GM12875 (cell line): Measurements from ENCODE around the gene CACNB3.

ENCODE experiments used
- H3K4me3 ChIP-seq: one replicate; pipeline ENCODE4 v1.5.1; 2011; ENCODE audit warnings: low read depth, low read length, control low read depth
- TF ChIP-seq, protein P1 (sequence below): IDR thresholded peaks from 2 replicates; pipeline ENCODE4 v1.5.1; 2011; ENCODE audit warnings: low read depth, mild to moderate bottlenecking, control low read depth, inconsistent platforms, low read length, moderate library complexity, borderline replicate concordance; ENCODE audit not compliant: insufficient read depth

CACNB3 gene

DNA sequence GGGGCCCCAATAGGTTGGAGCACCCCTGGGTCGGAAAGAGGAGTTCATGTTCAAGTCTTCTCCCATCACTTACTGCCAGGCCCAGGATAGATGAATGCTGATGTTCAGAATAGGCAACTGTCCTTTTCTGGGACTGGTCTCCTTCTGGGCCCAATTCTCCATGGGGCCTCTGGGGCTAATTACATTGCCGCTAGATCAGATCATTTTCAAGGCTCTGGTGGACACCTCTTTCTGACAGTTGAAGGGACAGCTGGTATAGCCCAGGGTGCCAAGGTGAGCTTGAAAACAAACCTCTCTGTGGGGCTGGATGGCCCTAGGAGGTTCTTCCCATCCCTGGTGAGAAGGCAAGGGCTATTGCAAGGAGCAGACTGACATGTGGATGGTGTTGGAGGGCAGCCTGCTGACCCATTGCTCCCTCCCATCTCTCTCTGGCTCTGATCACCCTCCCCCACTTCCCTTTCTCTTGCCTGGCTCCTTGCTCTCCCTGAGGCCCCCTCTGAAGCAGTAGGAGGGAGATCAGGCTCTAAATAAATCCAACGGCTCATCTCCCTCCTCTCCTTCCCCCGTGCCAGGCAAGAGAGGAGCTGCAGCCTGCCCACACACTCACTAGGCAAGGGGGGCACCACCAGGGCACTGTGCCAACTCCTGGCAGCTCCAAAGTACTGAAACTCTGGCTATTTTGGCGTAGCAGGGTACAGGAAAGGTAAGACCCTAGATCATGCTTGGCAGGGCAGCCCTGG is 1.9 kb downstream of the CACNB3 start:
- no peak overlapping the region for H3K4me3 ChIP-seq
- TF ChIP-seq, protein P1, sequence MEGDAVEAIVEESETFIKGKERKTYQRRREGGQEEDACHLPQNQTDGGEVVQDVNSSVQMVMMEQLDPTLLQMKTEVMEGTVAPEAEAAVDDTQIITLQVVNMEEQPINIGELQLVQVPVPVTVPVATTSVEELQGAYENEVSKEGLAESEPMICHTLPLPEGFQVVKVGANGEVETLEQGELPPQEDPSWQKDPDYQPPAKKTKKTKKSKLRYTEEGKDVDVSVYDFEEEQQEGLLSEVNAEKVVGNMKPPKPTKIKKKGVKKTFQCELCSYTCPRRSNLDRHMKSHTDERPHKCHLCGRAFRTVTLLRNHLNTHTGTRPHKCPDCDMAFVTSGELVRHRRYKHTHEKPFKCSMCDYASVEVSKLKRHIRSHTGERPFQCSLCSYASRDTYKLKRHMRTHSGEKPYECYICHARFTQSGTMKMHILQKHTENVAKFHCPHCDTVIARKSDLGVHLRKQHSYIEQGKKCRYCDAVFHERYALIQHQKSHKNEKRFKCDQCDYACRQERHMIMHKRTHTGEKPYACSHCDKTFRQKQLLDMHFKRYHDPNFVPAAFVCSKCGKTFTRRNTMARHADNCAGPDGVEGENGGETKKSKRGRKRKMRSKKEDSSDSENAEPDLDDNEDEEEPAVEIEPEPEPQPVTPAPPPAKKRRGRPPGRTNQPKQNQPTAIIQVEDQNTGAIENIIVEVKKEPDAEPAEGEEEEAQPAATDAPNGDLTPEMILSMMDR = no peak

DNA sequence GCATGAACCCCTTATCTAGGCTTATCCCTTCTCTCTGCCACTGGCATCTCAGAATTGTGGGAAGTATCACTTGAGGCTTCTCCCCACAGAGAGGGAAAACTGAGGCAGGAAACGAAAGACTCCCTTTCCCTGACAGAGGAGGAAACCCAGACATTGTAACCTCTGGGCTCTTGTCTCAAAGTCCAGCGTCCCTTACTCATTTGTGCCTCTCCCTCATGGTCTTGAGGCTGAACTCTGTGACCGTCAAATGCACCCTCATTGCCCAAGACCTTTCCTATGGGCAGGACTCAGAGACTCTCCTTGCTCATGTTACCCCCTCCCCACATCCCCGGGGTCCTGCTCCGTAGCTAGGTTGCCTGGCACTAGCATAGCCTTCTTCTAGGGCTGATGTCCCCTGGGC is 3.8 kb downstream of the CACNB3 start:
- TF ChIP-seq, protein P1 = no peak

DNA sequence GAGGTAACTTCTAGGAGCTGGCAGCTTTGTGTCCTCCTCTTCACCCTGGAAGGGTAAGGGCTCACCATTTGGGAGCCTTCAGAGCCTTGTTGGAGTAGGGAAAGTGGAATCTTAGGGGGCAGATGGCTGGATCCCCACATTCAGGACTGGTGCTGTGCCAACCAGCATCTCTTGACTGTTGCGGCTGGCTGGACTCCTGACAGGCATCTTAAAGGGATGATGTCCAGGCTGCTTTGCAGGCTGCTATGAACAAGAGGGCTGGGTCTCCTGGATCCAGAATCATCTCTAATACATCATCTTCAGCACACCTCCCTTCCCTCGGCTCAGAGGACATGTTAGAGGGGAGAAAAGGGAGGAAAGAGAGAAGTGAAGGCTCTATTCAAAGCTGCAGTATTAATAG is 4.4 kb downstream of the CACNB3 start:
- TF ChIP-seq, protein P1 = no peak
- H3K4me3 ChIP-seq = no peak overlapping the region

More for the DNA sequence above, 3.8 kb downstream of the CACNB3 start:
- no peak overlapping the region for H3K4me3 ChIP-seq

DNA sequence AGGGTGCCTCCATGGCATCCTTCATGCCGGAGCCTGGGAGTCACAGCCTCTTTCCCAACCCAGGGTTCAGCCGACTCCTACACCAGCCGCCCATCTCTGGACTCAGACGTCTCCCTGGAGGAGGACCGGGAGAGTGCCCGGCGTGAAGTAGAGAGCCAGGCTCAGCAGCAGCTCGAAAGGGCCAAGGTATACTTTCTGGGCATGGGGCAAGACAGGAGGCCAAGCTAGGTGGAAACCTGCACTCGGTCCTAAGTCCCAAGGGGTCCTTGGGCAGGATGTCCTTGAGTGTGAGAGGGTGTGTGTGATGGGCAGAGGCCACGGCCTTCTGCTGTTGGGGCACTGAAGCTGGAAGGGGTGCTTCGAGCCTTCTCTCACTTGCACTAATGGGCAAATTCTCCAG is 5.0 kb downstream of the CACNB3 start:
- TF ChIP-seq, protein P1 = no peak
- no peak overlapping the region for H3K4me3 ChIP-seq

DNA sequence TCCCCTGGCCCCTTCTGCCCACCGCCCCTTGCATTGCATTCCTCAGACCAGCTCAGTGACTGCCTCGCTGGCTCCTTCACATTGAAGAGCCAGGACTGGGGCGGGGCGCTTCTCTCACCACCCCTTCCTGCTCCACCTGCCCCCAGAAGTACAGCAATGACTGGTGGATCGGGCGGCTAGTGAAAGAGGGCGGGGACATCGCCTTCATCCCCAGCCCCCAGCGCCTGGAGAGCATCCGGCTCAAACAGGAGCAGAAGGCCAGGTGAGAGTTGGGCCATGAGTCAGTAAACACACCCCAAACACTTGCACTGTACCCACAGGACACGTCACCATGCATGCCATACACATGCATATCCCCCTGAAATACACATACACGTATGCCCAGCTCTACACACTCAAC is 5.8 kb downstream of the CACNB3 start:
- H3K4me3 ChIP-seq = no peak overlapping the region
- TF ChIP-seq, protein P1 = no peak

DNA sequence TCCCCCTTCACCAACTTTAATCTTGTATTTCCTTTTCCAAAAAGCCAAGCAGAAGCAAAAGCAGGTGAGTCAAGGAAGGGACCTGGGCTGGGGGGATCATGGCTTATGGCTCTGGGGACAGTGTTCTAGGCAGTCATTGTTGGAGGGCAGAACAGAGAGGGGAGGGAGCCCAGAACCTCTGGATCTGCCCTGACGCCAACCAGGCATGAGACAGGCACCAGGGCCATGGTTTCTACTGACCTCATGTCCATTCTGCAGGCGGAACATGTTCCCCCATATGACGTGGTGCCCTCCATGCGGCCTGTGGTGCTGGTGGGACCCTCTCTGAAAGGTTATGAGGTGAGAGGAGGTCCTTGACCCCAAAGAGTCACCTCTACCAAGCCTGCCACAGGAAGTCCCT is 6.6 kb downstream of the CACNB3 start:
- H3K4me3 ChIP-seq = no peak overlapping the region
- TF ChIP-seq, protein P1 = no peak

DNA sequence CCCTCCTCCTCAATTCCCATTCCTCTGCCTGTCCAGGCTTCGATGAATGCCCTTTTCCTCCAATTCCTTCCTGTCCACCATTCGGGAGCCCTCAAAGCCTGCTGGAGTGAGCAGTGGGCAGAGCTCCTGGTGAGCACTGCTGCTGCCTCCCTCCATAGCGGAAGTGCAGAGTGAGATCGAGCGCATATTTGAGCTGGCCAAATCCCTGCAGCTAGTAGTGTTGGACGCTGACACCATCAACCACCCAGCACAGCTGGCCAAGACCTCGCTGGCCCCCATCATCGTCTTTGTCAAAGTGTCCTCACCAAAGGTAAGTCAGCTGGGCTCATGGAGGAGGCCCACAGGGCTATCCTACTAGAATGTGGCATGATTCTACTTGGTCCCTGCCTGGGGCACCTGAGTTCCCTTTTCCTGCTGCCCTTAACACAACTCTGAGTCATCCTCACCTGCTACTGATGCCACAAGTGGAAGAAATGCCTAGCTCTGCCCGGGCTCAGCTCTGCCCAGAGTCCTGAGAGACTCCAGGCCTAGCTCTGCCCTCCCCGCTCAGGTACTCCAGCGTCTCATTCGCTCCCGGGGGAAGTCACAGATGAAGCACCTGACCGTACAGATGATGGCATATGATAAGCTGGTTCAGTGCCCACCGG is 8.0 kb downstream of the CACNB3 start:
- TF ChIP-seq, protein P1 = no peak

More for the DNA sequence above, 8.0 kb downstream of the CACNB3 start:
- no peak overlapping the region for H3K4me3 ChIP-seq
